HCT116 (cell line): Measurements from ENCODE around the gene RECK. TPM values are rescaled to one million over a fixed set of nuclear protein-coding genes. Genes with fewer than 3 reads are reported as not detected.

Source experiments
- ATAC-seq: fragments of 200-7000 bp; cut with Tn5 transposase; 2 replicates; pipeline ENCODE4 v1.9.1; 2020; ENCODE audit warnings: mild to moderate bottlenecking, moderate library complexity
- BruUV-seq: library from RNA; stranded (reverse); fragments of 400-500 nt; replicated peaks from 2 replicates; lab custom pipeline; 2021; lab: Mats Ljungman, UMichigan
- CTCF ChIA-PET: fragments of 300-600 bp; sonication (Branson Sonifier 250); formaldehyde crosslinking; loops from one replicate; lab custom pipeline; 2021; ENCODE audit warnings: antibody characterized with exemption; lab: Charles Lee
- POLR2A ChIA-PET: fragments of 300-600, 350-600 bp; sonication (Branson Sonifier 250); formaldehyde crosslinking; loops from one replicate; lab custom pipeline; 2021; ENCODE audit warnings: antibody characterized with exemption; lab: Charles Lee
- RAD21 ChIA-PET, 2 experiments: fragments of 300-600 bp; sonication (Branson Sonifier 250); formaldehyde crosslinking; loops; one replicate each; lab custom pipeline; 2023; ENCODE audit warnings: low total read pairs in 2 of 2; ENCODE audit not compliant: uncharacterized antibody in 2 of 2, unreplicated experiment in 2 of 2, low non-redundant PET in 1 of 2; lab: Charles Lee
- DNase-seq: peaks from one replicate; pipeline ENCODE4 v3.0.0-alpha.2; 2010; ENCODE audit warnings: low read depth, low spot score
- H2AFZ ChIP-seq: fragments of 200-600 bp; shearing (Covaris generic), sonication (generic); 2 replicates; pipeline ENCODE4 v1.6.1; 2017; ENCODE audit warnings: low read depth, mixed run types, mixed read lengths, antibody characterized with exemption, low read length; ENCODE audit not compliant: poor library complexity, severe bottlenecking
- H3K27ac ChIP-seq: 2 replicates; pipeline ENCODE4 v1.5.1; 2012; ENCODE audit warnings: low read depth, low read length
- H3K27me3 ChIP-seq: fragments of 200-600 bp; sonication (generic); 2 replicates; pipeline ENCODE4 v1.6.1; 2016; ENCODE audit warnings: mixed run types, low read length, mixed read lengths; ENCODE audit not compliant: insufficient read depth
- H3K36me3 ChIP-seq, 2 experiments: fragments of 200-500 bp in 1 of 2; fragments of 200-600 bp in 1 of 2; sonication (Bioruptor generic) in 1 of 2; sonication (generic) in 1 of 2; 2 replicates each; pipeline versions ENCODE4 v1.5.1 to v1.6.1; 2014 to 2016; ENCODE audit warnings: low read length in 2 of 2, inconsistent platforms in 1 of 2, mixed read lengths in 1 of 2, mixed run types in 1 of 2; ENCODE audit not compliant: insufficient read depth in 2 of 2, control insufficient read depth in 1 of 2
- H3K4me1 ChIP-seq, 2 experiments: fragments of 200-600 bp in 1 of 2; sonication (generic) in 1 of 2; 2 replicates each; pipeline versions ENCODE4 v1.5.1 to v1.6.1; 2012 to 2017; ENCODE audit warnings: low read length in 2 of 2, inconsistent platforms in 1 of 2, mild to moderate bottlenecking in 1 of 2, mixed read lengths in 1 of 2, mixed run types in 1 of 2, moderate library complexity in 1 of 2; ENCODE audit not compliant: insufficient read depth in 2 of 2, control insufficient read depth in 1 of 2
- H3K4me2 ChIP-seq: fragments of 200-600 bp; sonication (generic); 2 replicates; pipeline ENCODE4 v1.6.1; 2017; ENCODE audit warnings: mixed run types, low read length, mixed read lengths
- H3K4me3 ChIP-seq, 2 experiments: fragments of 200-600 bp in 1 of 2; sonication (generic) in 1 of 2; replicated peaks in 1 of 2; 2 replicates each; pipeline ENCODE4 v1.5.1; 2011 to 2016; ENCODE audit warnings: low read length in 2 of 2, control low read depth in 1 of 2, low read depth in 1 of 2, mild to moderate bottlenecking in 1 of 2, mixed read lengths in 1 of 2, mixed run types in 1 of 2
- H3K79me2 ChIP-seq: fragments of 200-600 bp; sonication (generic); 2 replicates; pipeline ENCODE4 v1.6.1; 2017; ENCODE audit warnings: mild to moderate bottlenecking, mixed run types, low read length, moderate library complexity, mixed read lengths; ENCODE audit not compliant: insufficient read depth
- H3K9ac ChIP-seq: fragments of 200-600 bp; sonication (generic); 2 replicates; pipeline ENCODE4 v1.6.1; 2016; ENCODE audit warnings: low read length, mixed read lengths
- H3K9me2 ChIP-seq: fragments of 200-600 bp; sonication (generic), shearing (Covaris generic); 2 replicates; pipeline ENCODE4 v1.6.1; 2017; ENCODE audit warnings: mixed run types, mild to moderate bottlenecking, moderate library complexity; ENCODE audit not compliant: insufficient read depth
- H3K9me3 ChIP-seq, 2 experiments: fragments of 200-500 bp in 1 of 2; fragments of 200-600 bp in 1 of 2; sonication (Bioruptor generic) in 1 of 2; sonication (generic) in 1 of 2; 2 replicates each; pipeline ENCODE4 v1.6.1; 2014 to 2017; ENCODE audit warnings: low read length in 2 of 2, mixed read lengths in 2 of 2, inconsistent platforms in 1 of 2, low read depth in 1 of 2, mild to moderate bottlenecking in 1 of 2, mixed run types in 1 of 2, moderate library complexity in 1 of 2; ENCODE audit not compliant: control insufficient read depth in 1 of 2, insufficient read depth in 1 of 2
- H4K20me1 ChIP-seq: fragments of 200-600 bp; sonication (generic), shearing (Covaris generic); 2 replicates; pipeline ENCODE4 v1.6.1; 2017; ENCODE audit warnings: mixed run types, mild to moderate bottlenecking, moderate library complexity; ENCODE audit not compliant: insufficient read depth
- ATF3 ChIP-seq: IDR thresholded peaks from 2 replicates; pipeline ENCODE4 v1.6.1; 2012
- MAX ChIP-seq: IDR thresholded peaks from 2 replicates; pipeline ENCODE4 v1.6.1; 2012
- POLR2A ChIP-seq: IDR thresholded peaks from 2 replicates; pipeline ENCODE4 v1.7.0; 2011; ENCODE audit warnings: borderline replicate concordance; ENCODE audit not compliant: insufficient read depth, insufficient read length; ENCODE audit errors: extremely low read depth
- SP1 ChIP-seq: IDR thresholded peaks from 2 replicates; pipeline ENCODE4 v1.6.1; 2012; ENCODE audit warnings: low read depth
- intact Hi-C: fragments of 100-400 bp; cut with micrococcal nuclease; formaldehyde crosslinking; loops from 2 replicates; pipeline ENCODE4 v1.10.0; 2022
- total RNA-seq: library from RNA; stranded (reverse); gene quantifications from one replicate; pipeline ENCODE4 v1.2.1, GENCODE V29; 2021; ENCODE audit not compliant: unreplicated experiment
- TF ChIP-seq, protein P1 (sequence below): IDR thresholded peaks from 2 replicates; pipeline ENCODE4 v1.6.1; 2012; ENCODE audit warnings: low read depth

Gene RECK
- total RNA-seq, 1 experiment from 2014 or later: 3.8 TPM

GRCh38 chr9:36078051-36078450 is 41.3 kb downstream of the RECK start:
- no peaks in the 10 kb centered on the region for H4K20me1 ChIP-seq
- ChIA-PET POLR2A (no interaction called here), CTCF (no interaction called here), RAD21 (no interaction called here)
- DNase-seq: no peak
- no peak for ATAC-seq
- H3K27me3 ChIP-seq: no peaks in the 10 kb centered on the region
- H3K9me2 ChIP-seq: no peaks in the 10 kb centered on the region
- peaks cover 8% of the 10 kb centered on the region in 2 experiments for H3K4me1 ChIP-seq
- H3K9ac ChIP-seq: no peak overlapping the region
- intact Hi-C loops: no loop called here
- H2AFZ ChIP-seq: no peak overlapping the region
- no TSS peak for BruUV-seq
- TF ChIP-seq ATF3 (no peak), SP1 (no peak), POLR2A (no peak)
- TF ChIP-seq, protein P1, sequence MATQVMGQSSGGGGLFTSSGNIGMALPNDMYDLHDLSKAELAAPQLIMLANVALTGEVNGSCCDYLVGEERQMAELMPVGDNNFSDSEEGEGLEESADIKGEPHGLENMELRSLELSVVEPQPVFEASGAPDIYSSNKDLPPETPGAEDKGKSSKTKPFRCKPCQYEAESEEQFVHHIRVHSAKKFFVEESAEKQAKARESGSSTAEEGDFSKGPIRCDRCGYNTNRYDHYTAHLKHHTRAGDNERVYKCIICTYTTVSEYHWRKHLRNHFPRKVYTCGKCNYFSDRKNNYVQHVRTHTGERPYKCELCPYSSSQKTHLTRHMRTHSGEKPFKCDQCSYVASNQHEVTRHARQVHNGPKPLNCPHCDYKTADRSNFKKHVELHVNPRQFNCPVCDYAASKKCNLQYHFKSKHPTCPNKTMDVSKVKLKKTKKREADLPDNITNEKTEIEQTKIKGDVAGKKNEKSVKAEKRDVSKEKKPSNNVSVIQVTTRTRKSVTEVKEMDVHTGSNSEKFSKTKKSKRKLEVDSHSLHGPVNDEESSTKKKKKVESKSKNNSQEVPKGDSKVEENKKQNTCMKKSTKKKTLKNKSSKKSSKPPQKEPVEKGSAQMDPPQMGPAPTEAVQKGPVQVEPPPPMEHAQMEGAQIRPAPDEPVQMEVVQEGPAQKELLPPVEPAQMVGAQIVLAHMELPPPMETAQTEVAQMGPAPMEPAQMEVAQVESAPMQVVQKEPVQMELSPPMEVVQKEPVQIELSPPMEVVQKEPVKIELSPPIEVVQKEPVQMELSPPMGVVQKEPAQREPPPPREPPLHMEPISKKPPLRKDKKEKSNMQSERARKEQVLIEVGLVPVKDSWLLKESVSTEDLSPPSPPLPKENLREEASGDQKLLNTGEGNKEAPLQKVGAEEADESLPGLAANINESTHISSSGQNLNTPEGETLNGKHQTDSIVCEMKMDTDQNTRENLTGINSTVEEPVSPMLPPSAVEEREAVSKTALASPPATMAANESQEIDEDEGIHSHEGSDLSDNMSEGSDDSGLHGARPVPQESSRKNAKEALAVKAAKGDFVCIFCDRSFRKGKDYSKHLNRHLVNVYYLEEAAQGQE: no peak
- H3K79me2 ChIP-seq: no peaks in the 10 kb centered on the region
- H3K27ac ChIP-seq: no peak overlapping the region
- H3K36me3 ChIP-seq: no peaks in the 10 kb centered on the region
- H3K4me2 ChIP-seq: no peak overlapping the region
- H3K9me3 ChIP-seq: no peaks in the 10 kb centered on the region
- no peak overlapping the region for H3K4me3 ChIP-seq

DNA sequence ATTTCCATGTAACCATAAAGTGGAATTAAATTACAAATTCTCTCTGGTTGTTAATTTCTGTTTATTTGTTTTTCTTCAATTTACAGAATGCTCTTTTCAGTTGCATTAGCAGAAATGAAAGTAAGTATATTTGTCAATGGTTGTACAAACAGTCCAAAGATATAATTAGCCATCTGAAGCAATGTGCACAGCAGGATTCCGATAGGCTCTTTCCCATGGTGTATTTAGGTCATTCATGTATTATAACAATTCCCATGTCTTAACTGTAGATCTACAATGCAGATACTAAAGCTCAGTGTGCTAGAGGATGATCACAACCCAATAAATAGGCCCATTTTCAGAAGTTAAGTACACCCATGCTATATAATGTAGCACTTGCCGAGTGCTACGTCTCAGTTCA is 43.8 kb downstream of the RECK start:
- Histone ChIP-seq H4K20me1 (no peaks in the 10 kb centered on the region), H3K9ac (no peak overlapping the region), H3K9me2 (no peaks in the 10 kb centered on the region), H3K27me3 (no peaks in the 10 kb centered on the region), H3K27ac (no peak overlapping the region), H3K36me3 (no peaks in the 10 kb centered on the region), H3K79me2 (no peaks in the 10 kb centered on the region), H3K9me3 (no peaks in the 10 kb centered on the region), H3K4me2 (no peak overlapping the region), H3K4me1 (no peaks in the 10 kb centered on the region), H2AFZ (no peak overlapping the region)
- RAD21 ChIA-PET: no interaction called here
- CTCF ChIA-PET: no interaction called here
- no peak for DNase-seq
- no peak for ATAC-seq
- BruUV-seq: no TSS peak
- TF ChIP-seq MAX: no peak
- TF ChIP-seq, all 23 proteins: peak for 0
- intact Hi-C loops: no loop called here
- POLR2A ChIA-PET: no interaction called here
- no peak overlapping the region for H3K4me3 ChIP-seq
